Ovary (tissue), 9 donors: ENCODE measurements around the gene ARHGAP9. TPM values are rescaled to one million over a fixed set of nuclear protein-coding genes. Genes with fewer than 3 reads are reported as not detected.

Source experiments
- DNase-seq, 5 donors: peaks; one replicate each; pipeline ENCODE4 v3.0.0-alpha.2; 2019 to 2020
- H3K27ac ChIP-seq, 2 donors: fragments of 200-600 bp; one replicate each; pipeline versions ENCODE4 v1.5.1 to v1.8.0; 2019 to 2022
- H3K27me3 ChIP-seq: fragments of 200-600 bp; one replicate; pipeline ENCODE4 v1.8.0; 2022
- H3K36me3 ChIP-seq: fragments of 200-600 bp; sonication (generic); one replicate; pipeline ENCODE4 v1.5.1; 2019
- H3K4me1 ChIP-seq: one replicate; pipeline ENCODE4 v1.8.1; 2013; ENCODE audit warnings: mild to moderate bottlenecking, moderate library complexity; ENCODE audit not compliant: insufficient read depth
- H3K4me3 ChIP-seq: fragments of 200-600 bp; sonication (generic); one replicate; pipeline ENCODE4 v1.5.1; 2017
- H3K9me3 ChIP-seq, 2 donors: fragments of 200-600 bp in 1 of 2; sonication (generic) in 1 of 2; one replicate each; pipeline versions ENCODE4 v1.5.1 to v1.8.1; 2013 to 2019; ENCODE audit warnings: mild to moderate bottlenecking in 1 of 2, moderate library complexity in 1 of 2
- EP300 ChIP-seq: sonication (generic); formaldehyde crosslinking; IDR thresholded peaks from one replicate; pipeline ENCODE4 v1.6.1; 2017; ENCODE audit warnings: antibody characterized with exemption
- POLR2A ChIP-seq: fragments of 450-650 bp; IDR thresholded peaks from one replicate; pipeline ENCODE4 v1.6.1; 2017; ENCODE audit warnings: antibody characterized with exemption, mild to moderate bottlenecking, moderate library complexity
- WGBS, 3 donors: extraction: QIAGEN DNeasy Blood & Tissue Kit in 1 of 3; methylation state at CpG; one replicate each; pipeline versions ENCODE4 v1.1.5 to v1.1.7; 2013 to 2017; 5-methylcytosine and 5-hydroxymethylcytosine counted together
- intact Hi-C, 4 donors: fragments of 100-400 bp; cut with DNase I; formaldehyde crosslinking; loops; one replicate each; pipeline versions ENCODE4 v1.11.0 to v1.15.1; 2022 to 2023
- polyA plus RNA-seq, 2 donors: library from polyadenylated mRNA; stranded (reverse); fragments of 200-250 nt in 1 of 2; fragments of 350-450 nt in 1 of 2; fragmentation: Illumina TruSeq in 1 of 2; extraction: RNeasy Lipid Tissue Mini Kit (QIAGEN cat#74804) in 1 of 2; gene quantifications; one replicate each; pipeline ENCODE4 v1.2.3, GENCODE V29; 2013 to 2014
- total RNA-seq, 7 donors: library from RNA; depleted of rRNA in 2 of 7; stranded (reverse); fragments of >200 nt in 2 of 7; fragmentation: NEBNext Ultra II Directional in 3 of 7; extraction: Animal tissue kit (Norgen Biotek cat#: 25700) in 3 of 7; gene quantifications; one replicate each; pipeline versions ENCODE4 v1.1.0 to v1.2.4, GENCODE V29; 2016 to 2023
- TF ChIP-seq, protein P1 (sequence below), 3 donors: fragments of 450-650 bp in 2 of 3; fragments of 200-600 bp in 1 of 3; IDR thresholded peaks; one replicate each; pipeline versions ENCODE4 v1.5.1 to v1.8.0; 2016 to 2022; ENCODE audit warnings: antibody characterized with exemption in 3 of 3, mild to moderate bottlenecking in 1 of 3
- donor health status: DM: no; HTN: no; CAD: no; lungs with moderate emphysema.
- donor health status: DM: no; HTN: no; CAD: no.
- donor health status: Bipolar disorder and iron deficiency.
- donor health status: DM: yes; HTN: yes; CAD: no.
- donor health status: DM: no; HTN: no; CAD: no.
- donor health status: DM: yes; HTN: yes; CAD: no.

The ARHGAP9 gene
- total and polyA plus RNA-seq, 9 donors = 2.6 to 9.5 (median 4.2) TPM

DNA sequence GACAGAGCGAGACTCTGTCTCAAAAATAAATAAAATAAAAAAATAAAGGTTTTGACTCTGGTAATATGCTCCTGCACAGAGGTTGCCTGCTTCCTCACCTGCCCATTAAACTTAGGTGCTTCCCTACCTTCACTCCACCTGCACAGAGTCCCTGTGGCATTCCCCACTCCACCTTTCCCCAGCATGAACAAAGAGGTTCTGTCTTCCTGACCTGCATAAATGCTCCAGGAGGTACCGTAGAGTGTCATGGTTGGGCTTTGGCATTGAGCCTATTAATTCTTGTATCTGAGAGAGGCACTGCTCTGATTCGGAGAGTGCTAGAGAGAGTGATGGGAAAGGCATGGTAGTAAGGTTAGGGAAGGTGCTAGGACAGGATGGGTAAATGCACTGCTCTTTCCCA, 6.3 kb downstream of the ARHGAP9 start:
- DNase-seq = no peak
- H3K27ac ChIP-seq = no peak overlapping the region
- TF ChIP-seq POLR2A (no peak), EP300 (no peak)
- TF ChIP-seq, protein P1, sequence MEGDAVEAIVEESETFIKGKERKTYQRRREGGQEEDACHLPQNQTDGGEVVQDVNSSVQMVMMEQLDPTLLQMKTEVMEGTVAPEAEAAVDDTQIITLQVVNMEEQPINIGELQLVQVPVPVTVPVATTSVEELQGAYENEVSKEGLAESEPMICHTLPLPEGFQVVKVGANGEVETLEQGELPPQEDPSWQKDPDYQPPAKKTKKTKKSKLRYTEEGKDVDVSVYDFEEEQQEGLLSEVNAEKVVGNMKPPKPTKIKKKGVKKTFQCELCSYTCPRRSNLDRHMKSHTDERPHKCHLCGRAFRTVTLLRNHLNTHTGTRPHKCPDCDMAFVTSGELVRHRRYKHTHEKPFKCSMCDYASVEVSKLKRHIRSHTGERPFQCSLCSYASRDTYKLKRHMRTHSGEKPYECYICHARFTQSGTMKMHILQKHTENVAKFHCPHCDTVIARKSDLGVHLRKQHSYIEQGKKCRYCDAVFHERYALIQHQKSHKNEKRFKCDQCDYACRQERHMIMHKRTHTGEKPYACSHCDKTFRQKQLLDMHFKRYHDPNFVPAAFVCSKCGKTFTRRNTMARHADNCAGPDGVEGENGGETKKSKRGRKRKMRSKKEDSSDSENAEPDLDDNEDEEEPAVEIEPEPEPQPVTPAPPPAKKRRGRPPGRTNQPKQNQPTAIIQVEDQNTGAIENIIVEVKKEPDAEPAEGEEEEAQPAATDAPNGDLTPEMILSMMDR (IDR thresholded peaks at IDR 0.05) = no peak
- no peaks in the 10 kb centered on the region for H3K36me3 ChIP-seq
- H3K9me3 ChIP-seq = no peaks in the 10 kb centered on the region
- no peaks in the 10 kb centered on the region for H3K27me3 ChIP-seq
- intact Hi-C loops = no loop called here
- H3K4me3 ChIP-seq = no peak overlapping the region
- WGBS, 3 donors = 33 to 46% (median 35%) methylated on average over 3 of the region's 3 CpGs
- H3K4me1 ChIP-seq = peaks cover 7% of the 10 kb centered on the region

DNA sequence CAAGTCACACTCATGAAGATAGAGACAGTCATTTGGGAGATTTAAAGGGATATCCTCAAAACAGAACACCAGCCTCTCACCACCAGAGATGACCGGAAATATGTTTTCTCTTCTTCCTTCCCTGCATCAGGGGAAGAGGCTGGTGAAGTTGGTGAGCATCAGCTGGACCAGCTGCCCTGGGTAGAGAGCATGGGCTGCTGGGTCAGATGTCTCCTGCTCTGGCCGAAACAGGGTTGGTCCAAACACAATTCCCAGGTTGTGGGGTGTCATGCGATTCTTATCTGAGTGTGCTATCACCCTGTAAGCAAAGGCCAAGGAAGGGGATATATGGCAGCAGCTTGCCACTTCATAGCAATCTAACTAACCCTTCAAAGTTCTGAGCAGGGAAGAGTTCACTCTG, 7.3 kb downstream of the ARHGAP9 start:
- H3K9me3 ChIP-seq = no peaks in the 10 kb centered on the region
- no peak for DNase-seq
- no peaks in the 10 kb centered on the region for H3K27me3 ChIP-seq
- H3K4me1 ChIP-seq = peaks cover 7% of the 10 kb centered on the region
- H3K36me3 ChIP-seq = no peaks in the 10 kb centered on the region
- no peak overlapping the region for H3K4me3 ChIP-seq
- WGBS, 3 donors = 57 to 69% (median 66%) methylated on average over 3 of the region's 3 CpGs
- TF ChIP-seq POLR2A (no peak), EP300 (no peak)
- TF ChIP-seq, protein P1 (IDR thresholded peaks at IDR 0.05) = no peak
- no peak overlapping the region for H3K27ac ChIP-seq
- intact Hi-C loops = no loop called here

DNA sequence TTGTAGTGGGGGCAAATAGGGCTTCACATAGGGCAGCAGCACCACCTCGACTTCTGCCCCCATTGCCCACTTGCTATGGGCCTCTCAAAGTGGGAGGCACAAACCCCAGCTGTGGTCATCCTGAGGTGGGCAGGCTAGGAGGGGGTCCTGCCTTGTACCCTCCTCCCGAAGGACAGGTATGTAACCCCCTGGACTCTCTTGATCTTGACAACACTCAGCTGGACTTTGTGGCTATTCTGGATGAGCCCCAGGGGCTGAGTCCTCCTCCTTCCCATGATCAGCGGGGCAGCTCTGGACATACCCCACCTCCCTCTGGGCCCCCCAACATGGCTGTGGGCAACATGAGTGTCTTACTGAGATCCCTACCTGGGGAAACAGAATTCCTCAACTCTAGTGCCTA, 8.0 kb downstream of the ARHGAP9 start:
- no peaks in the 10 kb centered on the region for H3K36me3 ChIP-seq
- intact Hi-C loops = no loop called here
- WGBS, 3 donors = 77 to 86% (median 83%) methylated on average over 3 of the region's 3 CpGs
- no peak for TF ChIP-seq EP300
- TF ChIP-seq, protein P1 (IDR thresholded peaks at IDR 0.05) = no peak
- no peak for TF ChIP-seq POLR2A
- H3K27ac ChIP-seq = no peak overlapping the region
- no peaks in the 10 kb centered on the region for H3K27me3 ChIP-seq
- no peak overlapping the region for H3K4me3 ChIP-seq
- DNase-seq = no peak
- H3K4me1 ChIP-seq = peaks cover 7% of the 10 kb centered on the region
- H3K9me3 ChIP-seq = no peaks in the 10 kb centered on the region

DNA sequence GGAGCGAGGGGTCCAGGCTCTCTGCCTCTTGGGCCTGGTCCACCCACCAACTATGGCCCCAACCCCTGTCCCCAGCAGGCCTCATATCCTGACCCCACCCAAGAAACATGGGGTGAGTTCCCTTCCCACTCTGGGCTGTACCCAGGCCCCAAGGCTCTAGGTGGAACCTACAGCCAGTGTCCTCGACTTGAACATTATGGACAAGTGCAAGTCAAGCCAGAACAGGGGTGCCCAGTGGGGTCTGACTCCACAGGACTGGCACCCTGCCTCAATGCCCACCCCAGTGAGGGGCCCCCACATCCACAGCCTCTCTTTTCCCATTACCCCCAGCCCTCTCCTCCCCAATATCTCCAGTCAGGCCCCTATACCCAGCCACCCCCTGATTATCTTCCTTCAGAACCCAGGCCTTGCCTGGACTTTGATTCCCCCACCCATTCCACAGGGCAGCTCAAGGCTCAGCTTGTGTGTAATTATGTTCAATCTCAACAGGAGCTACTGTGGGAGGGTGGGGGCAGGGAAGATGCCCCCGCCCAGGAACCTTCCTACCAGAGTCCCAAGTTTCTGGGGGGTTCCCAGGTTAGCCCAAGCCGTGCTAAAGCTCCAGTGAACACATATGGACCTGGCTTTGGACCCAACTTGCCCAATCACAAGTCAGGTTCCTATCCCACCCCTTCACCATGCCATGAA, 8.6 kb downstream of the ARHGAP9 start:
- peaks cover 5% of the 10 kb centered on the region for H3K4me1 ChIP-seq
- DNase-seq = no peak
- TF ChIP-seq POLR2A = no peak
- TF ChIP-seq, protein P1 (IDR thresholded peaks at IDR 0.05) = no peak
- no peak for TF ChIP-seq EP300
- intact Hi-C loops = no loop called here
- H3K4me3 ChIP-seq = no peak overlapping the region
- no peaks in the 10 kb centered on the region for H3K36me3 ChIP-seq
- no peak overlapping the region for H3K27ac ChIP-seq
- no peaks in the 10 kb centered on the region for H3K27me3 ChIP-seq
- WGBS, 3 donors = 80 to 93% (median 83%) methylated on average over 4 of the region's 4 CpGs
- no peaks in the 10 kb centered on the region for H3K9me3 ChIP-seq
